A549 (cell line): ENCODE measurements around the gene CLDN6.

ENCODE experiments used
- CBX8 ChIP-seq: fragments of 200-600 bp; sonication (generic); IDR thresholded peaks from 2 replicates; pipeline ENCODE4 v1.6.1; 2016
- POLR2A ChIP-seq: IDR thresholded peaks from 2 replicates; pipeline ENCODE4 v1.6.1; 2012; ENCODE audit warnings: mild to moderate bottlenecking, low read length

DNA sequence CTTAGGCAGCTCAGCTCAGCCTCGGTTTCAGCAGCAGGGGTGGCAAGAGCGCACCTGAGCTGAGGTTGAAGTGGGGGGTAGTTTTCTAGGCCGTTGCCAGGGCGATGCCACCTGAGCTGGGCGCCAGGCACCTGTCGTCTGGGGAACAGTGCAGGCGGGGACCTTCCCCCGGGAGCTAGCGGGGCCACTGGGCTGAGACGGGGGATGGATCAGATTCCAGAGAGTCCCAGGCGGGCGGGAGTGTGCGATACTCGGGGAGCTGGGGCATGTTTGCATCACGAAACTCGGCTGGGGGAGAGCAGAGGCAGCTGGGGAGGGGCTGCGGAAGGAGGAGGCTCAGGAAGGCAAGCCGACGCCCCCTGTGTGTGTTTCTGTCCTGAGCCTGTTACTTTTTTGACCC lies 5.7 kb downstream of the CLDN6 start:
- TF ChIP-seq POLR2A (no peak), CBX8 (no peak)
